Measurements from ENCODE around the gene ZNF260. TPM values are rescaled to one million over a fixed set of nuclear protein-coding genes. Genes with fewer than 3 reads are reported as not detected.

The ZNF260 gene
- total and polyA plus RNA-seq, 2 donors (not counting 1 experiment from before 2014, with no cell fraction given), result 9.4 to 21.3 TPM

- no peaks in the 10 kb centered on the region for H3K36me3 ChIP-seq (ENCODE audit: control insufficient read depth, insufficient read depth, low read length)
- H3K4me2 ChIP-seq (ENCODE audit: extremely low read depth, insufficient read depth, low read length), result no peak overlapping the region
- no peaks in the 10 kb centered on the region for H3K27me3 ChIP-seq (ENCODE audit: control insufficient read depth, insufficient read depth, low read length)
- TF ChIP-seq CTCF (conservative IDR thresholded peaks at IDR 0.05 in 1 of 2, IDR thresholded peaks at IDR 0.05 in 1 of 2; ENCODE audit: low read depth in 1 of 2, low read length in 2 of 2) (no peak), EZH2 (IDR thresholded peaks at IDR 0.05; ENCODE audit: low read length, missing control alignments) (no peak)
- peaks cover 2% of the 10 kb centered on the region for H3K4me1 ChIP-seq (ENCODE audit: control insufficient read depth, extremely low read depth, insufficient read depth, low read length)
- H3K9ac ChIP-seq (ENCODE audit: insufficient read depth, low read length), result no peak overlapping the region
- peaks cover 18% of the 10 kb centered on the region for H3K79me2 ChIP-seq (ENCODE audit: control insufficient read depth, insufficient read depth, low read length)
- H3K27ac ChIP-seq (ENCODE audit: insufficient read depth, low read length), result no peak overlapping the region
- H3K4me3 ChIP-seq (replicated peaks in 1 of 4; ENCODE audit: control extremely low read depth in 1 of 4, insufficient read depth in 1 of 4, low read depth in 3 of 4, low read length in 4 of 4), result no peak overlapping the region
- DNase-seq (ENCODE audit: low read depth in 2 of 2), result no peak
- no peak overlapping the region for H2AFZ ChIP-seq (ENCODE audit: low read length)
- H4K20me1 ChIP-seq (ENCODE audit: control insufficient read depth, extremely low read depth, insufficient read depth, low read length), result no peaks in the 10 kb centered on the region
- H3K9me3 ChIP-seq (ENCODE audit: control insufficient read depth, insufficient read depth, low read depth, low read length), result no peaks in the 10 kb centered on the region
These were observed 3.5 kb downstream of the ZNF260 start for GRCh38 chr19:36524617-36525016.

- no peak overlapping the region for H3K27ac ChIP-seq (ENCODE audit: insufficient read depth, low read length)
- H3K9me3 ChIP-seq (ENCODE audit: control insufficient read depth, insufficient read depth, low read depth, low read length), result peaks cover 4% of the 10 kb centered on the region
- H2AFZ ChIP-seq (ENCODE audit: low read length), result no peak overlapping the region
- no peaks in the 10 kb centered on the region for H3K4me1 ChIP-seq (ENCODE audit: control insufficient read depth, extremely low read depth, insufficient read depth, low read length)
- H3K36me3 ChIP-seq (ENCODE audit: control insufficient read depth, insufficient read depth, low read length), result peaks cover 6% of the 10 kb centered on the region
- no peaks in the 10 kb centered on the region for H4K20me1 ChIP-seq (ENCODE audit: control insufficient read depth, extremely low read depth, insufficient read depth, low read length)
- TF ChIP-seq CTCF (conservative IDR thresholded peaks at IDR 0.05 in 1 of 2, IDR thresholded peaks at IDR 0.05 in 1 of 2; ENCODE audit: low read depth in 1 of 2, low read length in 2 of 2) (no peak), EZH2 (IDR thresholded peaks at IDR 0.05; ENCODE audit: low read length, missing control alignments) (no peak)
- H3K4me2 ChIP-seq (ENCODE audit: extremely low read depth, insufficient read depth, low read length), result no peak overlapping the region
- H3K9ac ChIP-seq (ENCODE audit: insufficient read depth, low read length), result no peak overlapping the region
- no peaks in the 10 kb centered on the region for H3K27me3 ChIP-seq (ENCODE audit: control insufficient read depth, insufficient read depth, low read length)
- H3K79me2 ChIP-seq (ENCODE audit: control insufficient read depth, insufficient read depth, low read length), result no peaks in the 10 kb centered on the region
- peak; percentile 5 to 10 for DNase-seq (ENCODE audit: low read depth in 2 of 2)
- no peak overlapping the region for H3K4me3 ChIP-seq (replicated peaks in 1 of 4; ENCODE audit: control extremely low read depth in 1 of 4, insufficient read depth in 1 of 4, low read depth in 3 of 4, low read length in 4 of 4)
These were observed 14.0 kb downstream of the ZNF260 start for GRCh38 chr19:36514012-36514612.

- TF ChIP-seq CTCF (conservative IDR thresholded peaks at IDR 0.05 in 1 of 2, IDR thresholded peaks at IDR 0.05 in 1 of 2; ENCODE audit: low read depth in 1 of 2, low read length in 2 of 2), result no peak
- no peak for TF ChIP-seq EZH2 (IDR thresholded peaks at IDR 0.05; ENCODE audit: low read length, missing control alignments)
- DNase-seq (ENCODE audit: low read depth in 2 of 2), result no peak
- H3K4me3 ChIP-seq (replicated peaks in 1 of 4; ENCODE audit: control extremely low read depth in 1 of 4, insufficient read depth in 1 of 4, low read depth in 3 of 4, low read length in 4 of 4), result no peak overlapping the region
- H3K36me3 ChIP-seq (ENCODE audit: control insufficient read depth, insufficient read depth, low read length), result no peaks in the 10 kb centered on the region
- H3K27ac ChIP-seq (ENCODE audit: insufficient read depth, low read length), result no peak overlapping the region
- no peaks in the 10 kb centered on the region for H4K20me1 ChIP-seq (ENCODE audit: control insufficient read depth, extremely low read depth, insufficient read depth, low read length)
- no peaks in the 10 kb centered on the region for H3K9me3 ChIP-seq (ENCODE audit: control insufficient read depth, insufficient read depth, low read depth, low read length)
- H3K9ac ChIP-seq (ENCODE audit: insufficient read depth, low read length), result no peak overlapping the region
- no peaks in the 10 kb centered on the region for H3K4me1 ChIP-seq (ENCODE audit: control insufficient read depth, extremely low read depth, insufficient read depth, low read length)
- no peaks in the 10 kb centered on the region for H3K27me3 ChIP-seq (ENCODE audit: control insufficient read depth, insufficient read depth, low read length)
- H3K79me2 ChIP-seq (ENCODE audit: control insufficient read depth, insufficient read depth, low read length), result no peaks in the 10 kb centered on the region
- H2AFZ ChIP-seq (ENCODE audit: low read length), result no peak overlapping the region
- H3K4me2 ChIP-seq (ENCODE audit: extremely low read depth, insufficient read depth, low read length), result no peak overlapping the region
These were observed 19.7 kb downstream of the ZNF260 start for GRCh38 chr19:36508325-36508724.
